H1 (cell line): ENCODE data around the gene KIAA0586. TPM values are rescaled to one million over a fixed set of nuclear protein-coding genes. Genes with fewer than 3 reads are reported as not detected.

Experiments
- ATF3 ChIP-seq: IDR thresholded peaks from 2 replicates; pipeline ENCODE4 v1.6.1; 2011; ENCODE audit warnings: low read depth, mild to moderate bottlenecking, low read length; ENCODE audit not compliant: insufficient read depth
- polyA plus RNA-seq, 7 experiments: library from polyadenylated mRNA; depleted of rRNA in 3 of 7; stranded (reverse) in 5 of 7; unstranded in 2 of 7; fragments of >200 nt in 5 of 7; fragments of 200-250 nt in 2 of 7; gene quantifications; 1 replicate in 5 of 7; 2 replicates in 1 of 7; 4 replicates in 1 of 7; pipeline versions ENCODE4 v1.2.1 to v1.2.3, GENCODE V29; 2011 to 2013; ENCODE audit warnings: missing spikeins in 2 of 7, mixed read lengths in 2 of 7
- total RNA-seq: library from RNA; stranded (reverse); fragmentation: NEBNext Ultra II Directional; extraction: Animal tissue kit (Norgen Biotek cat#: 25700); gene quantifications from 2 replicates; pipeline ENCODE4 v1.2.1, GENCODE V29; 2021

KIAA0586 gene
- total and polyA plus RNA-seq, 2 of the 8 experiments (the other 6 are each of a cell fraction or from before 2014, with no cell fraction given): 7.2 to 24.8 TPM

- TF ChIP-seq ATF3: no peak
Observed at GRCh38 chr14:58547649-58548048, 120.1 kb downstream of the KIAA0586 start (continued).
